Measurements from ENCODE around the gene DNM3.

Gene DNM3

DNA sequence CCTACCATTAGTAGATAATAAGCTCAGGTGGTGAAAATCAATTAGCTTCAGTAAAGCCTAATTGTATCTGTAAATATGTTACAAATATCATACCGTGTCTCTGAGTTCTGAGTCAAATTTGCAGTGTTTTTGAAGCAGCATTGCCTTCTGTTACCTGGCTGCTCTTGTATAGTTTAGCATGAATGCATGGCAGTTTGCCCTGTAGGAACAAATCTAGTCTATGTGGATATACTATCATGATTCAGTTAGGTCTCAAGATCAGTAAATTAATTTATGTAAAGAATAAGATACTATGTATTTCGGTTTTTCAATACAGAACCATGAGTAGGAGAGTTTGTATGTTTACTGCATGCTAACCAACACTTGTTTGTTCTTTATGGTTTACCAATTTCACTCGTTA, 338.6 kb downstream of the DNM3 start:
- no peak for DNase-seq
- Histone ChIP-seq H3K9me3 (no peaks in the 10 kb centered on the region), H3K36me3 (no peaks in the 10 kb centered on the region), H3K27me3 (no peaks in the 10 kb centered on the region), H3K4me1 (no peaks in the 10 kb centered on the region; the same call in 1 of the 2 replicates), H3K4me3 (ENCODE audit: low read depth, low read length) (no peak overlapping the region)
- TF ChIP-seq, protein P1, sequence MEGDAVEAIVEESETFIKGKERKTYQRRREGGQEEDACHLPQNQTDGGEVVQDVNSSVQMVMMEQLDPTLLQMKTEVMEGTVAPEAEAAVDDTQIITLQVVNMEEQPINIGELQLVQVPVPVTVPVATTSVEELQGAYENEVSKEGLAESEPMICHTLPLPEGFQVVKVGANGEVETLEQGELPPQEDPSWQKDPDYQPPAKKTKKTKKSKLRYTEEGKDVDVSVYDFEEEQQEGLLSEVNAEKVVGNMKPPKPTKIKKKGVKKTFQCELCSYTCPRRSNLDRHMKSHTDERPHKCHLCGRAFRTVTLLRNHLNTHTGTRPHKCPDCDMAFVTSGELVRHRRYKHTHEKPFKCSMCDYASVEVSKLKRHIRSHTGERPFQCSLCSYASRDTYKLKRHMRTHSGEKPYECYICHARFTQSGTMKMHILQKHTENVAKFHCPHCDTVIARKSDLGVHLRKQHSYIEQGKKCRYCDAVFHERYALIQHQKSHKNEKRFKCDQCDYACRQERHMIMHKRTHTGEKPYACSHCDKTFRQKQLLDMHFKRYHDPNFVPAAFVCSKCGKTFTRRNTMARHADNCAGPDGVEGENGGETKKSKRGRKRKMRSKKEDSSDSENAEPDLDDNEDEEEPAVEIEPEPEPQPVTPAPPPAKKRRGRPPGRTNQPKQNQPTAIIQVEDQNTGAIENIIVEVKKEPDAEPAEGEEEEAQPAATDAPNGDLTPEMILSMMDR (IDR thresholded peaks at IDR 0.05; ENCODE audit: low read depth, low read length) = no peak

DNA sequence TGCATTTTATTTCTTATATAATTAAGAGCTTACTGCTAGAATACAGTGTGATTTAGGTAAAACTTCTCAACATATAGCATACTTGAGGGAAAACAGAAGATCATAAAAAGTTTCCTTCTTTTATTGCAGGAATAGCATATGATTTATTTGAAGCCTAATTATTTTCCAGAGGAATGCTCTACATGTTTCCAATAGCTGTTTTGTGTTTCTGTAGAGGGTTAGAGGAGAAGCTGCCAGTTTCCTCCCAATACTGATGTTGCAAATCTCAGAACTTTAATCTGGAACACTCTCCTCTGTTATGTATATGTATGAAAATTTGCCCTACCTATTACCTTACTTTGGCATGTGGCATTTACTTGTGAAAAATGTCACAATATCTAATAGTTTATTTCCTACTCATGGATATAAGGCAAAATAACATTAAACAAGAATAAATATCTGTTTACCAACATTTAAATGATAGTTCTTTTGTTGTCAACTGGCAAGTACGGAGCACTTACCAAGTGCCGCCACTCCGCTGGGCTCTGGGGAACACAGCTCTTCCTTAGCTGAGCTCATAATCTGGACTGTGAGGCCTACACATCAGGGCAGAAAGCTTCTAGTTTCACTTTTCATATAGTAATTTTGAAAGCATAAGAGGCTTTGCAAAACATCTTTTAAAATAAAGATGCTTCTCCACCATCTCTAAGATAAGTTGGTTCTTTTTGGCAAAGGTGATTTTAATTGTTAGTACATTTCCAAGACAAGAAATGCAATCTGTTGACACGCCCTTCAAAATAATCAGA, 339.4 kb downstream of the DNM3 start:
- Histone ChIP-seq H3K9me3 (no peaks in the 10 kb centered on the region), H3K36me3 (no peaks in the 10 kb centered on the region), H3K4me1 (no peaks in the 10 kb centered on the region; the same call in 1 of the 2 replicates), H3K27me3 (no peaks in the 10 kb centered on the region), H3K4me3 (ENCODE audit: low read depth, low read length) (no peak overlapping the region)
- DNase-seq = no peak
- TF ChIP-seq, protein P1 (IDR thresholded peaks at IDR 0.05; ENCODE audit: low read depth, low read length) = no peak

DNA sequence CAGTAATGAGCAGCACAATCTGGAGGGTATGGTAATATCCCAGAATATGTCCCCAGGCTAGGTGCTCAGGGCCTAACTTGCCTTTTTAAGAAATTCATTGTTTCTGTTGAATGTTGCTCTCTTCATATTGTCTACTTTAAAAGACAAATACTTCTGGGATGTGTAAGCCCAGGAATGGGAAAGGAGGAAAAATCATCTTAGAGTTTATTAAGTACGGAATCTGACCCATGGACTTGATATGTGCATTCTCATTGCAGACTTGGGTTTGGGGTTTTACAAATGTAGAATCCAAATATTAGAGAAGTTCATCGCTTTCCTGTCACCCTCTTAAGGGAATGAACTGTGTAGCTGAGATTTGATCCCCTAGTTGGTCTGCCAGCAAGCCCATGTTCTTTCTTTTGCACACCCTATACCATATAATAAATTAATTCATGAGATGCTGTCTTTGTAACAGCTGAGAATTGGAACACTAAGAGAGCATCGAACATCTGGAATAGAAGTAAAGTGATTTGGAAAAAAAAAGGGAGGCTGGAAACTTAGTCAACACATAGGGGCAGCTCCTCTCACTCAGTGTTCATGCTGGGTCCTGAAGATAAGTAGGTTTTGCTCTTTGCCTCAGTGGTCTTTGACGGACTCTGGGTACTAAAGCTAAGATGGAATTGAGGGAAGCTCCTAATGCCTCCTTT, 343.4 kb downstream of the DNM3 start:
- H3K9me3 ChIP-seq = no peaks in the 10 kb centered on the region
- no peaks in the 10 kb centered on the region; the same call in 1 of the 2 replicates for H3K4me1 ChIP-seq
- DNase-seq = no peak
- no peaks in the 10 kb centered on the region for H3K27me3 ChIP-seq
- TF ChIP-seq, protein P1 (IDR thresholded peaks at IDR 0.05; ENCODE audit: low read depth, low read length) = no peak
- no peak overlapping the region for H3K4me3 ChIP-seq (ENCODE audit: low read depth, low read length)
- H3K36me3 ChIP-seq = no peaks in the 10 kb centered on the region

DNA sequence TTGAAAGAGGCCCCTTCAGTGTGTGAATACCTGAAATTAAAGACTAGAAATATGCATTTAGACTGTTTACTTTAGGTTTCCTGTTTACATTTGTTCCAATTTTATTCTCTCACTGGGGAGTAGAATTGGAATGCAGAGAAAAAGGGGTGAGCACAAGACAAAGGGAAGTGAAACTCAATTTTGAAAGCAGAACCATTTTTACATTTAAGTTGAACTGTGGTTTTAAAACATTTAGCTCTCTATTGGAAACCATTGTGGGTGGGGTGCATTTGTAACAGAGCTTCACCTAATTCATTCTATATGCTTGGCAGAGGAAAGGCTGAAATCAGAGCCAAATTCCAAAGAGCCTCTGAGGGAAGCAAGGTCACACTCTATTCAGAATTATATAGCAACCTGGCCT, 343.9 kb downstream of the DNM3 start:
- Histone ChIP-seq H3K4me1 (no peaks in the 10 kb centered on the region; the same call in 1 of the 2 replicates), H3K4me3 (ENCODE audit: low read depth, low read length) (no peak overlapping the region), H3K9me3 (no peaks in the 10 kb centered on the region), H3K36me3 (no peaks in the 10 kb centered on the region), H3K27me3 (no peaks in the 10 kb centered on the region)
- no peak for DNase-seq
- TF ChIP-seq, protein P1 (IDR thresholded peaks at IDR 0.05; ENCODE audit: low read depth, low read length) = no peak

DNA sequence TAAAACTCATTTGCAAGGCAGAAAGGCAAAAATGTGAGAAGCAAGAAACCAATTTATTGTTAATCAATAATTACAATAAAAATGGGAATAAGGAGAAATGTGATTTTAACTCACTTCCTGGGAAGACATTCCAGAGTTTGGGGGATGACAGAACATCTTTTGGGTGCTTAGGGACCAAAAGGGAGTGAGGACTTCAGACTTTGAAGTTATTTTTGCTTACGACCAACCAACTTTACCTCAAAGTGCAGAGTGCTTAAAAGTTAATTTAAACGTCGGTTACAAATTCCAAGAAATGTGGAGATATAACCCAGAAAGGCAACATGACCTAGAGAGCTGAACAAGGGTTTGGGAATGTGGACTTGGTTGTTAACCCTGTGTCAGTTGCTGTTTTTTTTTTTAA, 344.7 kb downstream of the DNM3 start:
- Histone ChIP-seq H3K27me3 (no peaks in the 10 kb centered on the region), H3K9me3 (no peaks in the 10 kb centered on the region), H3K4me1 (no peaks in the 10 kb centered on the region; the same call in 1 of the 2 replicates), H3K4me3 (ENCODE audit: low read depth, low read length) (no peak overlapping the region), H3K36me3 (no peaks in the 10 kb centered on the region)
- DNase-seq = no peak
- TF ChIP-seq, protein P1 (IDR thresholded peaks at IDR 0.05; ENCODE audit: low read depth, low read length) = no peak

DNA sequence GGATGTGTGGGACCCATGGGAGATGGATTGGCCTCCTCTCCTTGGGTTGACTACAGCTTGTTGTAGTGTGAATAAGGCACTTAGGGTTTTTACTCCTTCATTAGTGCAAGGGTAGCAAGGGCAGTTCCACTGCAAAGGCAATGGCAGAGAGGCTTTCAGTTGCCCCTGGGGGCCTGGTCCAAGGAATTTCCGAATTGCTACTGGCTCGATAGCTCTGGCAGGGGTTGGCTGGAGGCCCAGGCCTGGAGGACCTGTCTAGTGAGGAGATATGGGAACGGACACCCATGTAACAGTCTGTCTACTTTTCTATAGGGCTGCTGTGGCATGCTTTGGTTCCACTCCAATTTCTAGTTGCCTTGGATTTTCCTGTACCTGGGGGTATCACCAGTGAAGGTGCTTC, 360.3 kb downstream of the DNM3 start:
- DNase-seq = no peak
- H3K27me3 ChIP-seq = no peaks in the 10 kb centered on the region; the same call in 1 of the 2 replicates
- TF ChIP-seq, protein P1 (IDR thresholded peaks at IDR 0.05; ENCODE audit: low read depth, low read length) = no peak
- no peaks in the 10 kb centered on the region for H3K9me3 ChIP-seq
- H3K4me3 ChIP-seq (ENCODE audit: low read depth, low read length) = no peak overlapping the region
- no peaks in the 10 kb centered on the region for H3K36me3 ChIP-seq
- peaks cover 3% of the 10 kb centered on the region; the same call in 1 of the 2 replicates for H3K4me1 ChIP-seq

All from BE2C (cell line).